ENCODE results near the gene PSEN2. TPM values are rescaled to one million over a fixed set of nuclear protein-coding genes. Genes with fewer than 3 reads are reported as not detected.

Gene PSEN2
- total RNA-seq, 1 experiment from 2014 or later: 17.4 TPM

DNA sequence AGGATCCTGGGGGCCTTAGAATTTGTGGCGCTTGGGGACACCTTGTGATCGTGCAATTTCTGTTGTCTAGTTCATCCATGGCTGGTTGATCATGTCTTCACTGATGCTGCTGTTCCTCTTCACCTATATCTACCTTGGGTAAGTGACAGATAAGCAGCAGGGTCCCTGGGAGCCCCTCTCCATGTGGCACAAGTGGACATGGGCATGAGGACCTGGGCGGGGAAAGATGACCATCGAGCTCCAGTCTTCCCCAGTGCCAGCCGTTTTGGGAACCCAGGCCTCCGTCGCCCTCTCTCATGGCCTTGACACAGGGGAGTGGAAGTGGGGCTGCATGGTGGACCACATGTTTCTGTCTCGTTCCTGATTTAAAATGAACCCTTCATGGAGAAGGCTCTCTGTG is 17.6 kb downstream of the PSEN2 start:
- no peak overlapping the region for H3K14ac ChIP-seq (ENCODE audit: insufficient read depth, low read length)
- Mint-ChIP-seq H3K27ac (no peak overlapping the region), H3K9me3 (no peaks in the 10 kb centered on the region), H3K4me1 (peaks cover 3% of the 10 kb centered on the region in 2 experiments; a peak in 2 of 4 replicates), H3K4me3 (no peak overlapping the region), H3K27me3 (ENCODE audit: low read depth) (no peaks in the 10 kb centered on the region), H3K36me3 (ENCODE audit: insufficient read depth in 1 of 3, low read depth in 3 of 3) (peaks cover 17 to 56% (median 47%) of the 10 kb centered on the region in 3 experiments; a peak in 6 of 7 replicates)
- no peak overlapping the region for H2AK5ac ChIP-seq (ENCODE audit: insufficient read length, low read length)
- no peak overlapping the region for H4K5ac ChIP-seq (ENCODE audit: insufficient read length, low read depth, low read length)
- no peaks in the 10 kb centered on the region for H4K20me1 ChIP-seq (ENCODE audit: control insufficient read depth, insufficient read depth, insufficient read length)
- no peaks in the 10 kb centered on the region for H3K23me2 ChIP-seq (ENCODE audit: insufficient read length, low read depth, low read length, poor library complexity, severe bottlenecking)
- no peaks in the 10 kb centered on the region for H3K27me3 ChIP-seq (ENCODE audit: insufficient read depth, low read length)
- H2BK5ac ChIP-seq (ENCODE audit: insufficient read length, low read length): no peak overlapping the region
- no peak overlapping the region for H2BK120ac ChIP-seq (ENCODE audit: low read depth, low read length, poor library complexity, severe bottlenecking)
- no peak overlapping the region for H3K27ac ChIP-seq (ENCODE audit: insufficient read length, low read depth, low read length)
- H3K4me1 ChIP-seq (ENCODE audit: insufficient read depth, low read length): 0 out of 2 replicates have a peak, but pooled peaks cover 2% of the 10 kb centered on the region
- H3K9ac ChIP-seq (ENCODE audit: extremely low read depth, insufficient read length, low read length): no peak overlapping the region
- no peaks in the 10 kb centered on the region for H3K9me3 ChIP-seq (ENCODE audit: control insufficient read depth, low read depth, low read length)
- no peak overlapping the region for H3K56ac ChIP-seq (ENCODE audit: insufficient read length, low read depth, low read length)
- no peak overlapping the region for H2BK15ac ChIP-seq (ENCODE audit: low read depth, low read length)
- H3K79me2 ChIP-seq (ENCODE audit: insufficient read depth, low read length): no peaks in the 10 kb centered on the region
- H3K23ac ChIP-seq (ENCODE audit: insufficient read length, low read depth, low read length): no peak overlapping the region
- WGBS (ENCODE audit: extremely low coverage, insufficient read length, low lambda C conversion rate): no CpG with 5 or more reads among the region's 8 CpGs
- H2BK12ac ChIP-seq (ENCODE audit: insufficient read length, low read depth, low read length): no peak overlapping the region
- DNase-seq: no peak
- H4K8ac ChIP-seq (replicated peaks; ENCODE audit: insufficient read length, low read depth, low read length): no peak overlapping the region
- no peak overlapping the region for H3K4me2 ChIP-seq (ENCODE audit: insufficient read depth, insufficient read length, low read length)
- H3K79me1 ChIP-seq (ENCODE audit: insufficient read depth, low read depth, low read length, poor library complexity, severe bottlenecking): no peaks in the 10 kb centered on the region
- no peak overlapping the region for H2BK20ac ChIP-seq (ENCODE audit: low read depth, low read length, poor library complexity, severe bottlenecking)
- no peak overlapping the region for H2AFZ ChIP-seq (ENCODE audit: low read length)
- no peak overlapping the region for H3K18ac ChIP-seq (ENCODE audit: insufficient read length, low read depth, low read length)
- H3K4ac ChIP-seq (ENCODE audit: low read depth, low read length): no peak overlapping the region
- TF ChIP-seq, protein P1, sequence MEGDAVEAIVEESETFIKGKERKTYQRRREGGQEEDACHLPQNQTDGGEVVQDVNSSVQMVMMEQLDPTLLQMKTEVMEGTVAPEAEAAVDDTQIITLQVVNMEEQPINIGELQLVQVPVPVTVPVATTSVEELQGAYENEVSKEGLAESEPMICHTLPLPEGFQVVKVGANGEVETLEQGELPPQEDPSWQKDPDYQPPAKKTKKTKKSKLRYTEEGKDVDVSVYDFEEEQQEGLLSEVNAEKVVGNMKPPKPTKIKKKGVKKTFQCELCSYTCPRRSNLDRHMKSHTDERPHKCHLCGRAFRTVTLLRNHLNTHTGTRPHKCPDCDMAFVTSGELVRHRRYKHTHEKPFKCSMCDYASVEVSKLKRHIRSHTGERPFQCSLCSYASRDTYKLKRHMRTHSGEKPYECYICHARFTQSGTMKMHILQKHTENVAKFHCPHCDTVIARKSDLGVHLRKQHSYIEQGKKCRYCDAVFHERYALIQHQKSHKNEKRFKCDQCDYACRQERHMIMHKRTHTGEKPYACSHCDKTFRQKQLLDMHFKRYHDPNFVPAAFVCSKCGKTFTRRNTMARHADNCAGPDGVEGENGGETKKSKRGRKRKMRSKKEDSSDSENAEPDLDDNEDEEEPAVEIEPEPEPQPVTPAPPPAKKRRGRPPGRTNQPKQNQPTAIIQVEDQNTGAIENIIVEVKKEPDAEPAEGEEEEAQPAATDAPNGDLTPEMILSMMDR (conservative IDR thresholded peaks at IDR 0.05): no peak
- H3T11ph ChIP-seq (ENCODE audit: low read length): no peak overlapping the region
- H4K91ac ChIP-seq (ENCODE audit: insufficient read length, low read depth, low read length): no peak overlapping the region
